Uterus (tissue), 4 donors: ENCODE data around the gene ASCL5. TPM values are rescaled to one million over a fixed set of nuclear protein-coding genes. Genes with fewer than 3 reads are reported as not detected.

ENCODE experiments used
- DNase-seq, 2 donors: peaks; one replicate each; pipeline ENCODE4 v3.0.0-alpha.2; 2019 to 2020
- H3K27ac ChIP-seq, 2 donors: fragments of 200-600 bp; sonication (generic); 1 replicate in 1 of 2; 2 replicates in 1 of 2; pipeline ENCODE4 v1.5.1; 2016 to 2018
- H3K27me3 ChIP-seq, 2 donors: fragments of 200-600 bp; sonication (generic); one replicate each; pipeline ENCODE4 v1.5.1; 2018 to 2019; ENCODE audit warnings: control low read depth in 1 of 2
- H3K36me3 ChIP-seq, 2 donors: fragments of 200-600 bp; sonication (generic); one replicate each; pipeline ENCODE4 v1.5.1; 2019; ENCODE audit warnings: control low read depth in 1 of 2
- H3K4me1 ChIP-seq, 2 donors: fragments of 200-600 bp; sonication (generic); one replicate each; pipeline ENCODE4 v1.5.1; 2018 to 2019; ENCODE audit warnings: control low read depth in 1 of 2
- H3K4me3 ChIP-seq, 2 donors: fragments of 200-600 bp; sonication (generic); 1 replicate in 1 of 2; 2 replicates in 1 of 2; pipeline ENCODE4 v1.5.1; 2018 to 2019; ENCODE audit warnings: mild to moderate bottlenecking in 1 of 2
- H3K9me3 ChIP-seq, 2 donors: fragments of 200-600 bp; sonication (generic); one replicate each; pipeline ENCODE4 v1.5.1; 2019; ENCODE audit warnings: control low read depth in 1 of 2
- CTCF ChIP-seq, 4 experiments: fragments of 200-600 bp in 2 of 4; fragments of 450-650 bp in 2 of 4; sonication (generic) in 2 of 4; IDR thresholded peaks; one replicate each; pipeline ENCODE4 v1.5.1; 2016 to 2019; ENCODE audit warnings: antibody characterized with exemption in 4 of 4, mild to moderate bottlenecking in 2 of 4, moderate library complexity in 1 of 4
- POLR2A ChIP-seq, 2 donors: fragments of 450-650 bp; IDR thresholded peaks; one replicate each; pipeline ENCODE4 v1.6.1; 2016; ENCODE audit warnings: antibody characterized with exemption in 2 of 2, mild to moderate bottlenecking in 1 of 2, moderate library complexity in 1 of 2
- intact Hi-C: fragments of 100-400 bp; cut with DNase I; formaldehyde crosslinking; loops from one replicate; pipeline ENCODE4 v1.15.1; 2023; ENCODE audit warnings: low total_unique reads
- total RNA-seq, 4 donors: library from RNA; depleted of rRNA in 3 of 4; stranded (reverse); fragments of >200 nt in 3 of 4; gene quantifications; one replicate each; pipeline versions ENCODE4 v1.1.0 to v1.2.4, GENCODE V29; 2014 to 2023
- donor health status: DM: yes; HTN: yes; CAD: no.

The ASCL5 gene
- total RNA-seq, 4 donors from 2014 or later = not detected

DNA sequence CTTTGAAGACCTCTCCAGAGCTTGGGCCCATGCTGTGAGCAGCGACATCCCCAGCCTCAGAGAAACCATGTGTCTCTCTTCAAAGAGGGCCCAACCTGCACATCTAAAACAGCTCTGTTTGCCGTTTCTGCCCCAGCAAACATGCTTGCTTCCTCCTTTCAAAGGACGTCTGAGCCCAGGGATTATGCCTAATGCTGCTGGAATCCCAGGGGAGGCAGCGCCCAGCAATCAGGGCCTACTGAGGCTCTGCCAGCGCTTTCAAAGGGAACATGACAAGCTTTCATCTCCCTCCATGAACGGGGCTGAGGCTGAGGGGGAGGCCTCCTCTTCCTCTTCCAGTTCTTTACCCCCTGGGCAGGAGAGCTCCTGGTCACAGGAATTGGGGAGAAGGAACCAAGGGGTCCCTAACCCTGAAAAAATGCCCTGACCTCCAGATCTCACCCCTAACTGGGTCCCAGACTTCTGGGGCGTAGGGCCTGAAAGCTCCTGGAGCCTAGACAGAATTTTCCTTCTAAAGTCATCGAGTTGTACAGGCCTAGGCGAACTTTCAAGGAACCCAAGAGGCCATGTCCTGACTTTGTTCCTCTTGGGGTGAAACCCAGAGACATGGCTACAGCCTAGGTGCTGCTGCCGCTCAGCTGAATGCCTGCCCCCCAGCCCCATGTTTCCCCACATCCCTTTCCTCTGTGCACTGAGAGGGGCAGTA, 13.4 kb upstream of the ASCL5 start:
- TF ChIP-seq CTCF (IDR thresholded peaks at IDR 0.05) = no peak
- no peak for TF ChIP-seq POLR2A (IDR thresholded peaks at IDR 0.05)
- Histone ChIP-seq H3K4me3 (no peak overlapping the region), H3K36me3 (no peaks in the 10 kb centered on the region), H3K9me3 (no peaks in the 10 kb centered on the region), H3K4me1 (peaks cover 0 to 7% of the 10 kb centered on the region in 2 donors), H3K27ac (no peak overlapping the region), H3K27me3 (no peaks in the 10 kb centered on the region)
- DNase-seq = no peak
- intact Hi-C loops = no loop called here

DNA sequence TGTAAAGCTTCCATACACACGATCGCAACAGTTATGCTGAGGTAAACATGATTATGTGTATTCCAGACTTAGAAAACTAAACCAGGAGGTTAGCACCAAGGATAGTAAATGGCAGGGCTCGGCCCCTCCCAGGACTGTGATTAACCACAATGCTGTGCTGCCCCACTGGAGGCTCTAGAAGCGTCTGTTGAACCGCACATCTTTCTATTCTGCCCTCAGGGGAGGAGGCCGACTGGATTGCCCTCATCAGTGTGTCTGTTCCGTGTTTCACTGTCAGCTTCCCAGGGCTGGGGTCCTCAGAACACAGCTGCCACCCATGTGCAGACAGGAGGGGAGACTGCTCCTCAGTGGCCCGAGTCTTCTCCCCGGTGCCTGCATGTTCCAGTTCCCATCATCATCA, 12.8 kb upstream of the ASCL5 start:
- no peak for DNase-seq
- intact Hi-C loops = no loop called here

DNA sequence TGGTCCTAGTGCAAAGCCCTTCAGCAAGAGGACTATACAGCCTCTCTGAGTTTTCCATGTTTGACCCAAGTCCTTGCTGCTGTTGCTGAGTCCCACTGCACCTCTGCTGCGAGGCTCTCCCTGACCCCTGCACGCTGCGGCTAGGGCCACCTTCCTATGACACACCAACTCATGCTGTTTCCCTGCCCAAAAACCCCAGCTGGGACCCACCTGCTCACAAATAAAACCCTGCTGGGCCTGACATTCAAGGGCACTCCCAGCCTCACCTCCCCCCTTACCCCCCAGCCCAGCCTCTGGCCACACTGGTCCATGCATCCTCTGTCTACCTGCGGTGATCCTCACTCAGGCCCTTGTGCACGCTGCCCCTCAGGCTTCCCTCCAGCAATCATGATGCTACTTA, 12.3 kb upstream of the ASCL5 start:
- Histone ChIP-seq H3K9me3 (no peaks in the 10 kb centered on the region), H3K36me3 (no peaks in the 10 kb centered on the region), H3K27me3 (no peaks in the 10 kb centered on the region), H3K27ac (no peak overlapping the region), H3K4me1 (peaks cover 0 to 7% of the 10 kb centered on the region in 2 donors), H3K4me3 (no peak overlapping the region)
- TF ChIP-seq CTCF (IDR thresholded peaks at IDR 0.05) = no peak
- no peak for TF ChIP-seq POLR2A (IDR thresholded peaks at IDR 0.05)
- intact Hi-C loops = no loop called here
- no peak for DNase-seq

More for the DNA sequence above, 12.8 kb upstream of the ASCL5 start:
- TF ChIP-seq CTCF (IDR thresholded peaks at IDR 0.05) (no peak), POLR2A (IDR thresholded peaks at IDR 0.05) (no peak)
- Histone ChIP-seq H3K9me3 (no peaks in the 10 kb centered on the region), H3K4me1 (peaks cover 0 to 7% of the 10 kb centered on the region in 2 donors), H3K27me3 (no peaks in the 10 kb centered on the region), H3K36me3 (no peaks in the 10 kb centered on the region), H3K27ac (no peak overlapping the region), H3K4me3 (no peak overlapping the region)

DNA sequence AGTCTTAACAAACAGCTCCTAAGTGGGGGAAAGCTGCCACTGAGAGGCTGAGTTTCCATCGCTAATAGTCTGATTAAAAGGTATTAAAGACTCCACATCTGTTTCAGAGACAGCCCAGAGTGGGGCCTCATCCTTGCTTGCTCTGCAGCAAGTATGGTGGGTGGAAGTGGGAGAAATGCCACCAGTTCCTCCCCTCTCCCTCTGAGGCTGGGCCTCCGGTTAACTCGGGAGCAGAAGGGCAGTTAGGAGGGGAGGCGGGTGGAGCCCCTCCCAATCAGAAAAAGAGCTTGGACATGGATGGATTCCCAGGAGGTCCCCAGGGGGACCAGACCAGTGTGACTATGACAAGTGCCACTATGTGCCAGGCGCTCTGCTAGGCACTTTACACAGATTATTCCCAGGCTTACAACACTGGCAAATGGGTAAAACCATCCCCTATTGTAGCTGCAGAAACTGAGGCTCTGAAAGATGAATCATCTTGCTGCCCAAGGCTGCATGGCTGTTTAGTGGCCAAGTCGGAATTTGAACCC, 11.4 kb upstream of the ASCL5 start:
- H3K4me1 ChIP-seq = peaks cover 0 to 7% of the 10 kb centered on the region in 2 donors
- H3K36me3 ChIP-seq = no peaks in the 10 kb centered on the region
- peak overlapping the region; percentile 75 to 78 for H3K27ac ChIP-seq
- no peaks in the 10 kb centered on the region for H3K9me3 ChIP-seq
- no peak overlapping the region for H3K4me3 ChIP-seq
- no peaks in the 10 kb centered on the region for H3K27me3 ChIP-seq
- TF ChIP-seq CTCF (IDR thresholded peaks at IDR 0.05) (no peak), POLR2A (IDR thresholded peaks at IDR 0.05) (no peak)
- no peak for DNase-seq
- intact Hi-C loops = no loop called here

GRCh38 chr1:201137579-201138310, 10.8 kb upstream of the ASCL5 start:
- Histone ChIP-seq H3K9me3 (no peaks in the 10 kb centered on the region), H3K27ac (peak overlapping the region; percentile 75 to 78), H3K4me3 (no peak overlapping the region), H3K27me3 (no peaks in the 10 kb centered on the region), H3K4me1 (peaks cover 0 to 7% of the 10 kb centered on the region in 2 donors), H3K36me3 (no peaks in the 10 kb centered on the region)
- TF ChIP-seq POLR2A (IDR thresholded peaks at IDR 0.05) (no peak), CTCF (IDR thresholded peaks at IDR 0.05) (no peak)
- intact Hi-C loops = no loop called here
- DNase-seq = peak; percentile 65 to 71
